Activated CD8-positive, alpha-beta T cell treated with anti-CD3 and anti-CD28 coated beads for 36 hours (primary cell): ENCODE data around the gene ZNF469. TPM values are rescaled to one million over a fixed set of nuclear protein-coding genes. Genes with fewer than 3 reads are reported as not detected.

Source experiments
- ATAC-seq: fragments of 200-7000 bp; cut with Tn5 transposase; one replicate; pipeline ENCODE4 v1.10.0; 2021; ENCODE audit warnings: mild to moderate bottlenecking, moderate library complexity
- CTCF ChIA-PET: fragments of 350-600 bp; sonication (Branson Sonifier 250); formaldehyde crosslinking; loops from one replicate; lab custom pipeline; 2021; ENCODE audit warnings: antibody characterized with exemption; lab: Charles Lee
- POLR2A ChIA-PET: fragments of 350-600 bp; sonication (Branson Sonifier 250); formaldehyde crosslinking; loops from one replicate; lab custom pipeline; 2021; ENCODE audit warnings: antibody characterized with exemption; lab: Charles Lee
- DNase-seq: peaks from one replicate; pipeline ENCODE4 v3.0.0-alpha.2; 2020
- H3K27ac Mint-ChIP-seq: one replicate; pipeline ENCODE4 v1.8.0; 2021; ENCODE audit warnings: mild to moderate bottlenecking, mixed read lengths
- H3K27me3 Mint-ChIP-seq: one replicate; pipeline ENCODE4 v1.8.0; 2021; ENCODE audit warnings: mixed read lengths
- H3K36me3 Mint-ChIP-seq: one replicate; pipeline ENCODE4 v1.8.0; 2021; ENCODE audit warnings: low read depth, mixed read lengths
- H3K4me1 Mint-ChIP-seq: one replicate; pipeline ENCODE4 v1.8.0; 2021; ENCODE audit warnings: low read depth, mixed read lengths
- H3K4me3 Mint-ChIP-seq: one replicate; pipeline ENCODE4 v1.8.0; 2021; ENCODE audit warnings: mild to moderate bottlenecking, moderate library complexity, mixed read lengths
- H3K9me3 Mint-ChIP-seq: one replicate; pipeline ENCODE4 v1.8.0; 2021; ENCODE audit warnings: mixed read lengths
- intact Hi-C: fragments of 100-400 bp; cut with micrococcal nuclease; formaldehyde crosslinking; loops from one replicate; pipeline ENCODE4 v1.10.0; 2022
- total RNA-seq, 2 experiments: library from RNA; stranded (reverse); gene quantifications; one replicate each; pipeline ENCODE4 v1.2.3, GENCODE V29; 2021
- TF ChIP-seq, protein P1 (sequence below): fragments of 200-600 bp; IDR thresholded peaks from one replicate; pipeline ENCODE4 v1.8.0; 2022; ENCODE audit warnings: antibody characterized with exemption, mild to moderate bottlenecking

The ZNF469 gene
- total RNA-seq, 2 experiments from 2014 or later = 0.45 to 0.56 TPM

DNA sequence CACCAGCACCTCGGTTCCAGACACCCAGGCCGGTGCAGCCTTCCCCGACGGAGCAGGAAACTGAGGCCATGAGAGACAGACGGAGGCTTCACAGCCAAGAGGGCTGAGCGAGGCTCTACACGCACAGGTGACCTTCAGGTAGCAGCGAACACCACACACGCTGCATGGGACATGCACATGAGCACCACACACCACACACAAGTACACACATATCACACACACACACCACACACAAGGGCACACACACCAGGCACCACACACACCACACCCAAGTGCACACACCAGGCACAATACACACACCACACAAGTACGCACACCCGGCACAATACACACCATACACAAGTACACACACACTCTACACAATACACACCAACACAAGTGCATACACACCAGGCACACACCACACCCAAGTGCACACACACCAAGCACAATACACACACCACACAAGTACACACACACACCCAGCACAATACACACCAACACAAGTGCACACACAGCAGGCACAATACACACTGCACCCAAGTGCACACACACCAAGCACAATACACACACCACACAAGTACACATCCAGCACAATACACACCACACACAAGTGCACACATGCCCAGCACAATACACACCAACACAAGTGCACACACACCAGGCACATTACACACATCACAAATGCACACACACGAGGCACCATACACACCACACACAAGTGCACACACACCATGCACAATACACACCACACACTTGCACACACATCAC, 33.4 kb upstream of the ZNF469 start:
- no peak for ATAC-seq
- DNase-seq = no peak
- intact Hi-C loops = no loop called here
- CTCF ChIA-PET = no interaction called here
- Mint-ChIP-seq H3K4me3 (no peak overlapping the region), H3K4me1 (peaks cover 3% of the 10 kb centered on the region), H3K9me3 (no peaks in the 10 kb centered on the region), H3K36me3 (no peaks in the 10 kb centered on the region), H3K27ac (no peak overlapping the region), H3K27me3 (no peaks in the 10 kb centered on the region)
- POLR2A ChIA-PET = no interaction called here
- TF ChIP-seq, protein P1, sequence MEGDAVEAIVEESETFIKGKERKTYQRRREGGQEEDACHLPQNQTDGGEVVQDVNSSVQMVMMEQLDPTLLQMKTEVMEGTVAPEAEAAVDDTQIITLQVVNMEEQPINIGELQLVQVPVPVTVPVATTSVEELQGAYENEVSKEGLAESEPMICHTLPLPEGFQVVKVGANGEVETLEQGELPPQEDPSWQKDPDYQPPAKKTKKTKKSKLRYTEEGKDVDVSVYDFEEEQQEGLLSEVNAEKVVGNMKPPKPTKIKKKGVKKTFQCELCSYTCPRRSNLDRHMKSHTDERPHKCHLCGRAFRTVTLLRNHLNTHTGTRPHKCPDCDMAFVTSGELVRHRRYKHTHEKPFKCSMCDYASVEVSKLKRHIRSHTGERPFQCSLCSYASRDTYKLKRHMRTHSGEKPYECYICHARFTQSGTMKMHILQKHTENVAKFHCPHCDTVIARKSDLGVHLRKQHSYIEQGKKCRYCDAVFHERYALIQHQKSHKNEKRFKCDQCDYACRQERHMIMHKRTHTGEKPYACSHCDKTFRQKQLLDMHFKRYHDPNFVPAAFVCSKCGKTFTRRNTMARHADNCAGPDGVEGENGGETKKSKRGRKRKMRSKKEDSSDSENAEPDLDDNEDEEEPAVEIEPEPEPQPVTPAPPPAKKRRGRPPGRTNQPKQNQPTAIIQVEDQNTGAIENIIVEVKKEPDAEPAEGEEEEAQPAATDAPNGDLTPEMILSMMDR = no peak

DNA sequence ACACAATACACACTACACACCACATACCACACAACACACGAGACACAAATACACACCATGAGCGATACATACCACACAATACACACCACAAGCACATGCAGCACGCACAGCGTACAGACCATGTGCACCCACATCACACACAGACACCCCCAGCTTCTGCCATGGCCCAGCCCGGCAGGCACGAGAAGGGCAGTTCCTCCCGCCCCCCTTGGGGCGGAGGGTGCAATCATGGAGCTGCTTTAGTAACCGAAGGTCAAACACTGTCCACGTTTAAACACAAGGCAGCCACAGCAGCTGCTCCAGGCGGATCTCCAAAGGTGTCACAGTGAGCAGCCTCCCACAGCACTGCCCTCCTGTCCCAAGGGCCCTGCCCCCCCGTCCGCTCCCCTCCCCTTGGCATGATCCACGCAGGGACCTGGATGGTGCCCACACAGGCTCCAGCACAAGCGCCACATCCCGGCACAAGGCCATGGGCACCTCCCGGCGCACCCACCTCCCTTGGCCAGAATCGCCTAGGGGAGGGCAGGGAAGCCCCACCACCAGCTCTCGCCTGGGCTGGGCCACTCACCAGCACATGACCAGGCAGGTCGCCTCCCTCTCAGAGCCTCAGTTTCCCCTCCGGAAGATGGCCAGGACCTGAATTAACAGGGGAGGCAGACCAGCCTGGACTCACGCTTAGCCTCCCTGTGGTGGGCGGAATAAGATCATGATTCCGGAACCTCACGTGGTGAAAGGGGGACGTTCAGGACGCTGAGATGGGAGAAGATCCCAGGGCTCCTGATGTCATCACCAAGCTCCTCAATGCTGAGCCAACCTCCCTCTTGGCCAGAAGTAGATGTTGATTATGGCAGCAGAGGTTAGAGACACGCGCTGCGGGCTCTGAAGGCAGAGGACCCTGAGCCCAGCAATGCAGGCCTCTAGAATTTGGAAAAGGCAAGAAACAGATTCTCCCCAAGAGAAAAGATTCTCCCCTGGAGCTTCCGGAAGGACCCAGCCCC, 32.6 kb upstream of the ZNF469 start:
- no peaks in the 10 kb centered on the region for H3K9me3 Mint-ChIP-seq
- peaks cover 3% of the 10 kb centered on the region for H3K4me1 Mint-ChIP-seq
- H3K4me3 Mint-ChIP-seq = no peak overlapping the region
- H3K27ac Mint-ChIP-seq = no peak overlapping the region
- H3K36me3 Mint-ChIP-seq = no peaks in the 10 kb centered on the region
- ChIA-PET POLR2A (no interaction called here), CTCF (no interaction called here)
- intact Hi-C loops = no loop called here
- TF ChIP-seq, protein P1 = no peak
- ATAC-seq (no peak), DNase-seq (no peak)
- no peaks in the 10 kb centered on the region for H3K27me3 Mint-ChIP-seq

DNA sequence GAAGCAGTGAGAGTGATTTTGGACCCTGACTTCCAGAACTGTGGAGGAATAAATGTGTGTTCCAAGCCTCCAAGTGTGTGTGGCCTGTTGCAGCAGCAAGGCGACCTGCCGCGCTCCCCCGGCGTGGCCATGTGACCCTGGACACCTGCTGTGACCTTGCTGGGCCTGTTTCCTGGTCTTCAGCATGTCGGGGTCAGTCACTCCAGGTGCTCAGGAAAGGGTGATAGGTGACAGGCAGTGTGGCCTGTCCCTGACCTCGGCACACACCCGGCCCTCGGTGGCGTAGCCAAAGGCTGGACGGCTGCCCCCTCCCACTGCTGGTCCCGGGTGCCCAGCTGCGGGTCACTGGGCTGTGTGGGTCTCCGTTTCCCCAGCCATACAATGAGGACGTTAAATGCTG, 31.8 kb upstream of the ZNF469 start:
- Mint-ChIP-seq H3K9me3 (no peaks in the 10 kb centered on the region), H3K4me3 (no peak overlapping the region), H3K27me3 (no peaks in the 10 kb centered on the region), H3K36me3 (no peaks in the 10 kb centered on the region), H3K27ac (no peak overlapping the region), H3K4me1 (peaks cover 3% of the 10 kb centered on the region)
- ATAC-seq (no peak), DNase-seq (no peak)
- ChIA-PET CTCF (no interaction called here), POLR2A (no interaction called here)
- intact Hi-C loops = no loop called here
- TF ChIP-seq, protein P1 = no peak

DNA sequence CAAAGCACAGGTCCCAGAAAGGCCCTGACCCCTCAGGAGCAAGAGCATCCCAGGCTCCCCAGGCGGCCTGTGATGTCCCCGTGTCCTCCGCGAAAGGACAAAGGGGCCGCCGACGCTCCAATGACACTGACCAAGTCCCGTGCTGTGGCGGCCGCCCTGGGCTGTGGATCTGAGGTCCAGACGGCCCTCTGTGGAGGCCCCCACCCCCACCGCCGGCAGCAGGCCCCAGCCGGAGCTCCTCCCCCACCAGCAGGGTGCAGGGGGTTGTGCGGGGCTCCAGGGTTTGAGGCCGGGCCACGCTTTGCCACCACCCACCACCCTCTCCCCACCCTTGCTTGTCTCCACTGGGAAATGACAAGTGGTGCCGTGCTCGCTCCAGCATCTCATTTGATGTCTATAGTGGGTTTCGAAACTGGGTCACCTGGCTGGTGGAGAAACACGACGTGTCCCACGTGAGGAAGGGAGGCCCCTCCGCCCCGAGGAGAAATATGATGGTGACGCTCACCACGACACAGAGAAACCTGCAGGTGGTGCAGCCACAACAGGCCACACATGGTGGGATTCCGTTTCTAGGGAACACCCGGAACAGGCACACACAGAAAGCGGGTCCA, 31.2 kb upstream of the ZNF469 start:
- Mint-ChIP-seq H3K4me3 (no peak overlapping the region), H3K9me3 (no peaks in the 10 kb centered on the region), H3K27ac (no peak overlapping the region), H3K4me1 (peaks cover 3% of the 10 kb centered on the region), H3K36me3 (no peaks in the 10 kb centered on the region), H3K27me3 (no peaks in the 10 kb centered on the region)
- ChIA-PET CTCF (no interaction called here), POLR2A (no interaction called here)
- no peak for DNase-seq
- TF ChIP-seq, protein P1 = no peak
- no peak for ATAC-seq
- intact Hi-C loops = no loop called here
